GM21360 (cell line): ENCODE results near the gene PRKD3.

ENCODE experiments used
- ATAC-seq: cut with Tn5 transposase; IDR thresholded peaks from one replicate; pipeline ENCODE4 v1.9.1; 2021; ENCODE audit warnings: mild to moderate bottlenecking, moderate library complexity; ENCODE audit not compliant: unreplicated experiment

The PRKD3 gene

GRCh38 chr2:37343537-37344434, 19.2 kb upstream of the PRKD3 start:
- no peak for ATAC-seq

- ATAC-seq = no peak
Observed at GRCh38 chr2:37342591-37343220, 18.1 kb upstream of the PRKD3 start.

- no peak for ATAC-seq
Observed at GRCh38 chr2:37340637-37341036, 16.0 kb upstream of the PRKD3 start.

GRCh38 chr2:37338933-37339332, 14.3 kb upstream of the PRKD3 start:
- no peak for ATAC-seq

- ATAC-seq = no peak
Observed at GRCh38 chr2:37337620-37338280, 13.1 kb upstream of the PRKD3 start.

GRCh38 chr2:37335604-37336003, 11.0 kb upstream of the PRKD3 start:
- no peak for ATAC-seq

GRCh38 chr2:37333256-37333655, 8.6 kb upstream of the PRKD3 start:
- no peak for ATAC-seq

GRCh38 chr2:37332560-37332959, 7.9 kb upstream of the PRKD3 start:
- no peak for ATAC-seq

GRCh38 chr2:37330681-37331080, 6.0 kb upstream of the PRKD3 start:
- no peak for ATAC-seq

- no peak for ATAC-seq
Observed at GRCh38 chr2:37326866-37327634, 2.4 kb upstream of the PRKD3 start.

- no peak for ATAC-seq
Observed at GRCh38 chr2:37326285-37326684, 1.7 kb upstream of the PRKD3 start.

GRCh38 chr2:37325625-37326071, 1.0 kb upstream of the PRKD3 start:
- ATAC-seq = no peak

- peak; percentile 50 for ATAC-seq
Observed at GRCh38 chr2:37324536-37324785, 172 bp downstream of the PRKD3 start.

GRCh38 chr2:37323781-37324535, 675 bp downstream of the PRKD3 start:
- peak; percentile 33 for ATAC-seq

GRCh38 chr2:37323176-37323780, 1.4 kb downstream of the PRKD3 start:
- ATAC-seq = no peak

GRCh38 chr2:37322368-37322767, 2.3 kb downstream of the PRKD3 start:
- ATAC-seq = no peak

- ATAC-seq = no peak
Observed at GRCh38 chr2:37321029-37321682, 3.5 kb downstream of the PRKD3 start.

- no peak for ATAC-seq
Observed at GRCh38 chr2:37319754-37320609, 4.7 kb downstream of the PRKD3 start.

GRCh38 chr2:37318401-37318800, 6.2 kb downstream of the PRKD3 start:
- ATAC-seq = peak; percentile 40
